T-cell (primary cell): Measurements from ENCODE around the gene GSTA1. TPM values are rescaled to one million over a fixed set of nuclear protein-coding genes. Genes with fewer than 3 reads are reported as not detected.
"Not testable (repeated sequence)": the region's sequence is repeated elsewhere in the genome, so short reads cannot be mapped to it uniquely, and the experiment has no call there.

Source experiments
- ATAC-seq, 4 experiments: fragments of 200-7000 bp in 3 of 4; fragments of 150-1000 bp in 1 of 4; cut with Tn5 transposase; replicated peaks in 1 of 4; 1 replicate in 3 of 4; 2 replicates in 1 of 4; pipeline ENCODE4 v1.10.0; 2021; ENCODE audit warnings: moderate library complexity in 3 of 4, mild to moderate bottlenecking in 2 of 4, moderate number of reproducible peaks in 1 of 4
- CTCF ChIA-PET, 2 donors: fragments of 300-600 bp; sonication (Branson Sonifier 250); formaldehyde crosslinking; loops; one replicate each; lab custom pipeline; 2022; ENCODE audit warnings: antibody characterized with exemption in 2 of 2; lab: Charles Lee
- POLR2A ChIA-PET, 2 donors: fragments of 300-600 bp; sonication (Branson Sonifier 250); formaldehyde crosslinking; loops; one replicate each; lab custom pipeline; 2022; ENCODE audit warnings: antibody characterized with exemption in 2 of 2; lab: Charles Lee
- DNase-seq, 35 experiments: peaks; one replicate each; pipeline versions ENCODE4 v3.0.0 to v3.0.0-alpha.2; 2013 to 2023
- H3K27ac ChIP-seq: one replicate; pipeline ENCODE4 v1.5.1; 2013; ENCODE audit warnings: low read length
- H3K27me3 ChIP-seq, 2 experiments: replicated peaks in 1 of 2; 1 replicate in 1 of 2; 2 replicates in 1 of 2; pipeline versions ENCODE4 v1.6.1 to v1.7.0; 2013; ENCODE audit warnings: low read length in 1 of 2, mixed read lengths in 1 of 2; ENCODE audit not compliant: control insufficient read depth in 2 of 2, insufficient read depth in 2 of 2; ENCODE audit errors: extremely low read depth in 1 of 2
- H3K36me3 ChIP-seq, 2 donors: 1 replicate in 1 of 2; 2 replicates in 1 of 2; pipeline versions ENCODE4 v1.6.1 to v1.7.0; 2013; ENCODE audit warnings: low read length in 1 of 2; ENCODE audit not compliant: control insufficient read depth in 2 of 2, insufficient read depth in 1 of 2; ENCODE audit errors: extremely low read depth in 1 of 2
- H3K4me1 ChIP-seq, 2 experiments: 1 replicate in 1 of 2; 2 replicates in 1 of 2; pipeline versions ENCODE4 v1.6.1 to v1.7.0; 2013; ENCODE audit warnings: low read length in 2 of 2, mixed read lengths in 1 of 2; ENCODE audit not compliant: insufficient read depth in 2 of 2, control insufficient read depth in 1 of 2; ENCODE audit errors: extremely low read depth in 1 of 2
- H3K4me3 ChIP-seq, 2 donors: 1 replicate in 1 of 2; 2 replicates in 1 of 2; pipeline versions ENCODE4 v1.5.1 to v1.7.0; 2013; ENCODE audit warnings: mild to moderate bottlenecking in 2 of 2, low read length in 1 of 2, moderate library complexity in 1 of 2; ENCODE audit not compliant: control insufficient read depth in 1 of 2; ENCODE audit errors: extremely low read depth in 1 of 2
- H3K9me3 ChIP-seq: 2 replicates; pipeline ENCODE4 v1.7.0; 2013
- H3K27ac Mint-ChIP-seq, 2 donors: one replicate each; pipeline ENCODE4 v1.8.0; 2020 to 2021; ENCODE audit warnings: mild to moderate bottlenecking in 2 of 2, mixed read lengths in 2 of 2
- H3K27me3 Mint-ChIP-seq, 2 donors: one replicate each; pipeline ENCODE4 v1.8.0; 2021 to 2022; ENCODE audit warnings: mixed read lengths in 2 of 2
- H3K36me3 Mint-ChIP-seq: one replicate; pipeline ENCODE4 v1.8.0; 2021; ENCODE audit warnings: mixed read lengths
- H3K4me1 Mint-ChIP-seq, 3 donors: one replicate each; pipeline ENCODE4 v1.8.0; 2020 to 2022; ENCODE audit warnings: mixed read lengths in 3 of 3, mild to moderate bottlenecking in 1 of 3
- H3K4me3 Mint-ChIP-seq, 3 donors: one replicate each; pipeline ENCODE4 v1.8.0; 2020 to 2022; ENCODE audit warnings: mild to moderate bottlenecking in 3 of 3, mixed read lengths in 3 of 3, moderate library complexity in 3 of 3
- H3K9me3 Mint-ChIP-seq, 3 donors: one replicate each; pipeline ENCODE4 v1.8.0; 2020 to 2022; ENCODE audit warnings: mixed read lengths in 3 of 3
- WGBS: methylation state at CpG from one replicate; pipeline ENCODE4 v1.1.5; 2013; ENCODE audit warnings: missing lambda C conversion rate; ENCODE audit not compliant: insufficient coverage; 5-methylcytosine and 5-hydroxymethylcytosine counted together
- total RNA-seq, 35 experiments: library from RNA in 6 of 35; stranded (reverse) in 6 of 35; fragments of 120-200 nt in 1 of 35; gene quantifications; one replicate each; pipeline versions ENCODE4 v1.2.1 to v1.2.4 and lab custom pipeline; 2013 to 2026

Gene GSTA1
- total RNA-seq, 5 donors from 2014 or later (not counting 1 experiment from before 2014, with no cell fraction given): 0.82 to 1.2 (median 1.1) TPM; not detected in 2

- CTCF ChIA-PET: no interaction called here
These were observed 30.9 kb upstream of the GSTA1 start for GRCh38 chr6:52834481-52834880.

GRCh38 chr6:52830869-52831268, 27.3 kb upstream of the GSTA1 start:
- H3K27me3 Mint-ChIP-seq: peaks cover 18 to 24% of the 10 kb centered on the region in 2 donors
- H3K4me1 Mint-ChIP-seq, H3K9me3 Mint-ChIP-seq, H3K4me1 ChIP-seq, H3K27ac ChIP-seq, H3K36me3 Mint-ChIP-seq, H3K9me3 ChIP-seq, POLR2A ChIA-PET, ATAC-seq, H3K36me3 ChIP-seq, H3K27ac Mint-ChIP-seq, DNase-seq, H3K4me3 ChIP-seq, H3K4me3 Mint-ChIP-seq, H3K27me3 ChIP-seq: not testable (repeated sequence)
- CTCF ChIA-PET: interaction anchor here in 1 of 2 donors (1.0 kb wide), 1 partner anchor 15 kb away, joined by 3 read pairs; no protein-coding TSS in a partner anchor
- WGBS: no CpG with 5 or more reads among the region's 4 CpGs

More at GRCh38 chr6:52834481-52834880, 30.9 kb upstream of the GSTA1 start:
- POLR2A ChIA-PET: no interaction called here
- Mint-ChIP-seq H3K4me3 (no peak overlapping the region), H3K27ac (no peak overlapping the region), H3K36me3 (no peaks in the 10 kb centered on the region), H3K4me1 (no peaks in the 10 kb centered on the region), H3K27me3 (peaks cover 35 to 46% of the 10 kb centered on the region in 2 donors), H3K9me3 (no peaks in the 10 kb centered on the region)
- 100% methylated on average over 1 of the region's 1 CpG for WGBS
- no peaks in the 10 kb centered on the region for H3K9me3 ChIP-seq
- no peak overlapping the region for H3K4me3 ChIP-seq
- no peak for ATAC-seq
- H3K27ac ChIP-seq: no peak overlapping the region
- H3K36me3 ChIP-seq: no peaks in the 10 kb centered on the region
- H3K27me3 ChIP-seq: peaks cover 0 to 8% of the 10 kb centered on the region in 2 experiments
- H3K4me1 ChIP-seq: no peaks in the 10 kb centered on the region
- no peak for DNase-seq

GRCh38 chr6:52829046-52829817, 25.6 kb upstream of the GSTA1 start:
- Histone ChIP-seq H3K4me3 (no peak overlapping the region), H3K4me1 (no peaks in the 10 kb centered on the region), H3K36me3 (no peaks in the 10 kb centered on the region), H3K9me3 (no peaks in the 10 kb centered on the region), H3K27ac (no peak overlapping the region), H3K27me3 (peaks cover 0 to 10% of the 10 kb centered on the region in 2 experiments)
- ChIA-PET CTCF (interaction anchor here in 1 of 2 donors (1.2 kb wide), 1 partner anchor 13 kb away, joined by 5 read pairs; no protein-coding TSS in a partner anchor), POLR2A (no interaction called here)
- Mint-ChIP-seq H3K9me3 (no peaks in the 10 kb centered on the region), H3K4me1 (no peaks in the 10 kb centered on the region), H3K4me3 (no peak overlapping the region), H3K27ac (no peak overlapping the region), H3K36me3 (peaks cover 3% of the 10 kb centered on the region), H3K27me3 (peaks cover 13% of the 10 kb centered on the region in 2 donors)
- WGBS: 83% methylated on average over 25 of the region's 37 CpGs
- ATAC-seq: no peak
- no peak for DNase-seq

GRCh38 chr6:52828621-52829020, 25.0 kb upstream of the GSTA1 start:
- ATAC-seq, POLR2A ChIA-PET: not testable (repeated sequence)
- 66% methylated on average over 2 of the region's 4 CpGs for WGBS

GRCh38 chr6:52827073-52827783, 23.6 kb upstream of the GSTA1 start:
- CTCF ChIA-PET, H3K36me3 ChIP-seq, H3K9me3 ChIP-seq, H3K27me3 ChIP-seq, H3K36me3 Mint-ChIP-seq, H3K4me1 ChIP-seq, H3K27ac Mint-ChIP-seq, H3K27ac ChIP-seq, H3K4me1 Mint-ChIP-seq, ATAC-seq, H3K4me3 ChIP-seq, H3K9me3 Mint-ChIP-seq, POLR2A ChIA-PET, DNase-seq, H3K4me3 Mint-ChIP-seq: not testable (repeated sequence)
- no CpG with 5 or more reads among the region's 1 CpG for WGBS
- H3K27me3 Mint-ChIP-seq: peaks cover 15 to 18% of the 10 kb centered on the region in 2 donors

More at GRCh38 chr6:52828621-52829020, 25.0 kb upstream of the GSTA1 start:
- not testable (repeated sequence) for H3K4me3 ChIP-seq, H3K36me3 ChIP-seq, H3K27me3 ChIP-seq, H3K27ac ChIP-seq, H3K27ac Mint-ChIP-seq, H3K9me3 ChIP-seq, H3K4me1 ChIP-seq, DNase-seq, H3K4me3 Mint-ChIP-seq, H3K9me3 Mint-ChIP-seq, H3K36me3 Mint-ChIP-seq, H3K4me1 Mint-ChIP-seq
- H3K27me3 Mint-ChIP-seq: peaks cover 12 to 15% of the 10 kb centered on the region in 2 donors
- CTCF ChIA-PET: interaction anchor here (0.6 to 1.2 kb wide), 2 partner anchors 14 to 39 kb away, joined by 3 to 5 read pairs; no protein-coding TSS in a partner anchor

GRCh38 chr6:52826513-52826912, 22.9 kb upstream of the GSTA1 start:
- Histone ChIP-seq H3K27me3 (peaks cover 0 to 8% of the 10 kb centered on the region in 2 experiments), H3K4me3 (no peak overlapping the region), H3K4me1 (no peaks in the 10 kb centered on the region), H3K27ac (no peak overlapping the region), H3K36me3 (no peaks in the 10 kb centered on the region), H3K9me3 (no peaks in the 10 kb centered on the region)
- CTCF ChIA-PET: no interaction called here
- no peak overlapping the region for H3K4me3 Mint-ChIP-seq
- no peak for DNase-seq
- peaks cover 15 to 18% of the 10 kb centered on the region in 2 donors for H3K27me3 Mint-ChIP-seq
- H3K4me1 Mint-ChIP-seq: no peaks in the 10 kb centered on the region
- WGBS: no CpG with 5 or more reads among the region's 1 CpG
- H3K36me3 Mint-ChIP-seq: peaks cover 3% of the 10 kb centered on the region
- no peak overlapping the region for H3K27ac Mint-ChIP-seq
- POLR2A ChIA-PET: no interaction called here
- no peak for ATAC-seq
- peaks cover 7 to 9% (median 7%) of the 10 kb centered on the region in 3 donors for H3K9me3 Mint-ChIP-seq
